ENCODE data around the gene SHD. TPM values are rescaled to one million over a fixed set of nuclear protein-coding genes. Genes with fewer than 3 reads are reported as not detected.
A peak's percentile ranks its signal among the peaks of the same experiment; 100 is the strongest.

SHD gene
- total RNA-seq, 4 donors from 2014 or later, result 0.41 TPM; not detected in 3

DNA sequence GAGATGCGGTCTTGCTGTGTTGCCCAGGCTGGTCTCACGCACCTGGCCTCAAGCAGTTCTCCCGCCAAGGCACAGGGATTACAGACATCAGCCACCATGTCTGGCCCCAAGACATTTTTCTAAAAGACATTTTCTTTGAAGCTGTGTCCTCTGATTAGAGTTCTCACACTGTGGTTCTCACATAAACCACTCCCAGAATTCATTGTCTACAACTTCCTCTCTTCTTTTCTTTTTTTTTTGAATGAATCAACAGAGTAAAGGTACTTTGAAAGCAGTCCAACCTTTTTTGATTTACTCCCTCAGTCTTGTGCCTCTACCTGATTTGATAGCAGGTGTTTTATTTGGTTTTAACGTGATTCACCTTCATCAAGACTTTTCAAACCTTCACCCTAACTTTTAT is 14.3 kb upstream of the SHD start:
- Histone ChIP-seq H3K9me3 (no peaks in the 10 kb centered on the region), H3K27ac (no peak overlapping the region), H3K27me3 (no peaks in the 10 kb centered on the region), H3K4me3 (no peak overlapping the region), H3K4me1 (no peaks in the 10 kb centered on the region), H3K36me3 (no peaks in the 10 kb centered on the region)
- DNase-seq, result no peak
- TF ChIP-seq POLR2A (IDR thresholded peaks at IDR 0.05), result no peak
- TF ChIP-seq, protein P1, sequence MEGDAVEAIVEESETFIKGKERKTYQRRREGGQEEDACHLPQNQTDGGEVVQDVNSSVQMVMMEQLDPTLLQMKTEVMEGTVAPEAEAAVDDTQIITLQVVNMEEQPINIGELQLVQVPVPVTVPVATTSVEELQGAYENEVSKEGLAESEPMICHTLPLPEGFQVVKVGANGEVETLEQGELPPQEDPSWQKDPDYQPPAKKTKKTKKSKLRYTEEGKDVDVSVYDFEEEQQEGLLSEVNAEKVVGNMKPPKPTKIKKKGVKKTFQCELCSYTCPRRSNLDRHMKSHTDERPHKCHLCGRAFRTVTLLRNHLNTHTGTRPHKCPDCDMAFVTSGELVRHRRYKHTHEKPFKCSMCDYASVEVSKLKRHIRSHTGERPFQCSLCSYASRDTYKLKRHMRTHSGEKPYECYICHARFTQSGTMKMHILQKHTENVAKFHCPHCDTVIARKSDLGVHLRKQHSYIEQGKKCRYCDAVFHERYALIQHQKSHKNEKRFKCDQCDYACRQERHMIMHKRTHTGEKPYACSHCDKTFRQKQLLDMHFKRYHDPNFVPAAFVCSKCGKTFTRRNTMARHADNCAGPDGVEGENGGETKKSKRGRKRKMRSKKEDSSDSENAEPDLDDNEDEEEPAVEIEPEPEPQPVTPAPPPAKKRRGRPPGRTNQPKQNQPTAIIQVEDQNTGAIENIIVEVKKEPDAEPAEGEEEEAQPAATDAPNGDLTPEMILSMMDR (IDR thresholded peaks at IDR 0.05), result no peak
- intact Hi-C loops (cut with DNase I; ENCODE audit: low total_unique reads), result loop anchor here (10.0 kb wide), 1 partner anchor 90 kb away; no protein-coding TSS in a partner anchor

DNA sequence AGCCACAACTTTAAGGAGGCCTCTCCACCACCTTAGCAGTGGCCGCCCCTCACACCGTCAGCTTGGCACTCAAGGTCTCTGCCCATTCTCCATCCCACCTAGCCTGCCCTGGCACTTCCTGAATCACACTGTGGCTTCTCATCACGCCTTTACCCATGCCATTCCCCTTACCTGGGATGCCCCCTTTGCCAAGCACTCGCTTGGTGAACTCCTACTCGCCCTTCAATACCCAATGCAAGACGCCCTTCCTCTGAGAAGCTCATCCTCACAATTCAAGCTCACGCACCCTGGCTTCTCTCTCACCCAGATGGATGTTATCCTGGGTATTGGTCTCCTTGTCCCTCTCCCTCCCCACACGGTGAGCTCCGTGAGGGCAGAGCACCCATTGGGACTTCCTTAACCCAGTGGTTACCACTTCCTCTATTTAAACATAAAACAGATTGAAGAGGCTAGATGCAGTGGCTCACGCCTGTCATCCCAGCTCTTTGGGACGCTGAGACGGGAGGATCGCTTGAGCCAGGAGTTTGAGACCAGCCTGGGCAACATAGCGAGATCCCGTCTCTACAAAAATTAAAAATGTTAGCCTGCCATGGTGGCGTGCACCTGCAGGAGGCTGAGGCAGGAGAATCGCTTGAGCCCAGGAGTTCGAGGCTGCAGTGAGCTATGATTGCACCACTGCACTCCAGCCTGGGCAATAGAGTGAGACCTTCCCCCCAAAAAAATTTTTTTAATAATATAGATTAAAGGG is 12.6 kb upstream of the SHD start:
- intact Hi-C loops (cut with DNase I; ENCODE audit: low total_unique reads), result loop anchor here (10.0 kb wide), 1 partner anchor 88 kb away; no protein-coding TSS in a partner anchor
- Histone ChIP-seq H3K4me1 (no peaks in the 10 kb centered on the region), H3K9me3 (no peaks in the 10 kb centered on the region), H3K4me3 (no peak overlapping the region), H3K36me3 (no peaks in the 10 kb centered on the region), H3K27me3 (no peaks in the 10 kb centered on the region), H3K27ac (no peak overlapping the region)
- no peak for TF ChIP-seq POLR2A (IDR thresholded peaks at IDR 0.05)
- TF ChIP-seq, protein P1 (IDR thresholded peaks at IDR 0.05), result no peak
- DNase-seq, result no peak

DNA sequence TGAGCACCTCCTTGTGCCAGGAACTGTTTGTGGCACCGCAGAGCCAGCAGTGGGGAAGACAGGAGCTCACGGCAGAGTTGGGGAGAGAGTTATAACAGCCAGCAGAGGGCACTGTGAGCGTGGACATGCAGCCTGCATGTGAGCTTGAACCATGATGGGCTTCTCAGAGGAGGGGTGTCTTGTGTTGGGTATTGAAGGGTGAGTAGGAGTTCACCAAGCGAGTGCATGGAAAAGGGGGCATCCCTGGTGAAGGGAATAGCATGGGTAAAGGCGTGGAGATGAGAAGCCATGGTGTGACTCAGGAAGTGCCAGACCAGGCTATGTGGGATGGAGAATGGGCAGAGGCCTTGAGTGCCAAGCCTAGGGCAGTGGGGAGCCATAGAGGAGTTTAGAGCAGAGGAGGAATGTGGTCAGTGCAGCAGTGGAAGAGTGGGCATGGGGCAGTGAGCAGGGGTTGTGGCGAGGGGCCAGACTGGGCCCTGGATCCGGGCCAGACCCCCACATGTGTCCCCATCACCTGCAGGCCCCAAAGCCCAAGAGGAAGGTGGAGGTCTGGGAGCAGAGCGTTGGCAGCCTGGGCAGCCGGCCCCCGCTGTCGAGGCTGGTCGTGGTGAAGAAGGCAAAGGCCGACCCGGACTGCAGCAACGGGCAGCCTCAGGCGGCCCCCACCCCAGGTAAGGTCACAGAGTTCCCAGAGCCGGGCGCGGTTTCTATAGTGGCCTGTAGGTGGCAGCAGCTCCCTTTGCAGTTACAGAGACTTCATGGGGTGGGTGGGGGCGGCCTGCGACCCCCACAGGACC is 11.8 kb upstream of the SHD start:
- H3K4me3 ChIP-seq, result no peak overlapping the region
- no peak overlapping the region for H3K27ac ChIP-seq
- TF ChIP-seq POLR2A (IDR thresholded peaks at IDR 0.05), result no peak
- TF ChIP-seq, protein P1 (IDR thresholded peaks at IDR 0.05), result peak; percentile 70 to 87 (median 78)
- no peaks in the 10 kb centered on the region for H3K9me3 ChIP-seq
- H3K4me1 ChIP-seq, result no peaks in the 10 kb centered on the region
- intact Hi-C loops (cut with DNase I; ENCODE audit: low total_unique reads), result loop anchor here (10.0 kb wide), 1 partner anchor 88 kb away; no protein-coding TSS in a partner anchor
- H3K27me3 ChIP-seq, result no peaks in the 10 kb centered on the region
- peak; percentile 49 to 51 for DNase-seq
- H3K36me3 ChIP-seq, result no peaks in the 10 kb centered on the region

- DNase-seq, result no peak
- H3K27ac ChIP-seq, result no peak overlapping the region
- TF ChIP-seq, protein P1 (IDR thresholded peaks at IDR 0.05), result no peak
- TF ChIP-seq POLR2A (IDR thresholded peaks at IDR 0.05), result no peak
- no peak overlapping the region for H3K4me3 ChIP-seq
- no peaks in the 10 kb centered on the region for H3K27me3 ChIP-seq
- intact Hi-C loops (cut with DNase I; ENCODE audit: low total_unique reads), result loop anchor here (10.0 kb wide), 1 partner anchor 87 kb away; no protein-coding TSS in a partner anchor
- no peaks in the 10 kb centered on the region for H3K4me1 ChIP-seq
- no peaks in the 10 kb centered on the region for H3K36me3 ChIP-seq
- H3K9me3 ChIP-seq, result no peaks in the 10 kb centered on the region
Observed at GRCh38 chr19:4267901-4268815, 10.9 kb upstream of the SHD start.

Measured in uterus (tissue), 4 donors.